ENCODE data around the gene CDKN3.

- no peak for TF ChIP-seq POLR2A (IDR thresholded peaks at IDR 0.05; ENCODE audit: low read length)
- no peak for TF ChIP-seq GATA1 (IDR thresholded peaks at IDR 0.05; ENCODE audit: low read depth, low read length)
Observed at GRCh38 chr14:54370323-54371198, 26.2 kb upstream of the CDKN3 start.
